Measurements from ENCODE around the gene PCDHGC5.

PCDHGC5 gene

GRCh38 chr5:141488591-141489561, at the start of gene PCDHGC5:
PCDHGC5 (plus strand) TSS chr5:141489081; CDS start chr5:141489241, 160 bp downstream.
- DNase-seq (ENCODE audit: low spot score) = peak; percentile 81

DNA sequence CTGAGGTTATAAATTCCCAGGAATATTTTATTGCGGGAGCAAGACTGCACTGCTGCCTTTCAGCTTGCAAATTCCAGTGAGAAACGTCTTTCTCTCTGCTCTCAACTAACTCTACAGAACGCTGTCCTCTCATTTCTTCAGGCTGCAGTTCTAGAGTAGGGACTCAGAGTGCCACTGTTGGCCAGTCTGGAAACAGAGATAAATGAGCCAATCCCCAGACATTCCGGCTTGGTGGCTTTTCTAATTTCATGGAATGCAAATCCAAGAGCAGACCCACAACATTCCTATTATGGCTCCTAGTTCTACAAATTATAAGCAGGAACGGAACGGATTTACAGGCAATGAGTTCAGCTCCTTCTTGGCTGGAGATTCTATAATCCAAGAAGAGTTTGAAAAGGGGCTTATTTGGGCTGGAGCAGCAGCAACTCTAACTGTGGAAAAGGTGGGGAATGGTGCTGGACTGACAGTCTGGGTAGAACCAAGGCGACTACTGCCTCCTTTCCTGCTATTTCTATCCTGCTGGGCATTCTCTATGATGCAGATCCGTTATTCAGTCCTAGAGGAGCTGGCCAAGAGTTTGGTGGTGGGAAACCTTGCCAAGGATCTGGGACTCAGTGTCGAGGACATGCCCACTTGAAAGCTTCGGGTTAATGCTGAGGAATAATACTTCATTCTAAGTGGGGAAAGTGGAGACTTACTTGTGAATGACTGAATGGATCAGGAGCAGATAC, 49.3 kb upstream of the PCDHGC5 start:
- DNase-seq (ENCODE audit: low spot score) = peak; percentile 3

DNA sequence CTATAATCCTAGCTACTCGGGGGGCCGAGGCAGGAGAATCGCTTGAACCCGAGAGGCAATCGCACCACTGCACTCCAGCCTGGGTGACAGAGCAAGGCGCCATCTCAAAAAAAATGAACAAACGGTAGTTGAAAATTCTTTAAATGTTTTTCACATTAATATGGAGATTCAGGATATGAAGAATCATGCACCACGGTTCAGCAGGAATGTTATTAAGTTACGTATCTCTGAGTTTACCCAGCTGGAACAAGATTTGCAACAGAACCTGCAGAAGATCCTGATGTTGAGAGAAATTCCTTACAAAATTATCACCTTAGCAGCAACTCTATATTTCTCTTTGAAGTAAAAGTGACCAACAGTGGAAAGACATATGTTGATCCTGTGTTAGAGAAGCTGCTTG, 48.5 kb upstream of the PCDHGC5 start:
- DNase-seq (ENCODE audit: low spot score) = peak; percentile 25

GRCh38 chr5:141441571-141442170, 47.2 kb upstream of the PCDHGC5 start:
- DNase-seq (ENCODE audit: low spot score) = no peak

GRCh38 chr5:141465351-141465750, 23.5 kb upstream of the PCDHGC5 start:
- DNase-seq (ENCODE audit: low spot score) = peak; percentile 33

- DNase-seq (ENCODE audit: low spot score) = peak; percentile 96
Observed at GRCh38 chr5:141475625-141476131, 13.2 kb upstream of the PCDHGC5 start, which contains the start of gene PCDHGC3. PCDHGC3 (plus strand) TSS chr5:141475966; CDS start chr5:141476117, 151 bp downstream.

DNA sequence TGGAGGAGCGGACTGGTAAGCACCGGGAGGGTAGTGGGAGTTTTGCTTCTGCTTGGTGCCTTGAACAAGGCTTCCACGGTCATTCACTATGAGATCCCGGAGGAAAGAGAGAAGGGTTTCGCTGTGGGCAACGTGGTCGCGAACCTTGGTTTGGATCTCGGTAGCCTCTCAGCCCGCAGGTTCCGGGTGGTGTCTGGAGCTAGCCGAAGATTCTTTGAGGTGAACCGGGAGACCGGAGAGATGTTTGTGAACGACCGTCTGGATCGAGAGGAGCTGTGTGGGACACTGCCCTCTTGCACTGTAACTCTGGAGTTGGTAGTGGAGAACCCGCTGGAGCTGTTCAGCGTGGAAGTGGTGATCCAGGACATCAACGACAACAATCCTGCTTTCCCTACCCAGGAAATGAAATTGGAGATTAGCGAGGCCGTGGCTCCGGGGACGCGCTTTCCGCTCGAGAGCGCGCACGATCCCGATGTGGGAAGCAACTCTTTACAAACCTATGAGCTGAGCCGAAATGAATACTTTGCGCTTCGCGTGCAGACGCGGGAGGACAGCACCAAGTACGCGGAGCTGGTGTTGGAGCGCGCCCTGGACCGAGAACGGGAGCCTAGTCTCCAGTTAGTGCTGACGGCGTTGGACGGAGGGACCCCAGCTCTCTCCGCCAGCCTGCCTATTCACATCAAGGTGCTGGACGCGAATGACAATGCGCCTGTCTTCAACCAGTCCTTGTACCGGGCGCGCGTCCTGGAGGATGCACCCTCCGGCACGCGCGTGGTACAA, 12.6 kb upstream of the PCDHGC5 start:
- DNase-seq (ENCODE audit: low spot score) = peak; percentile 76

DNA sequence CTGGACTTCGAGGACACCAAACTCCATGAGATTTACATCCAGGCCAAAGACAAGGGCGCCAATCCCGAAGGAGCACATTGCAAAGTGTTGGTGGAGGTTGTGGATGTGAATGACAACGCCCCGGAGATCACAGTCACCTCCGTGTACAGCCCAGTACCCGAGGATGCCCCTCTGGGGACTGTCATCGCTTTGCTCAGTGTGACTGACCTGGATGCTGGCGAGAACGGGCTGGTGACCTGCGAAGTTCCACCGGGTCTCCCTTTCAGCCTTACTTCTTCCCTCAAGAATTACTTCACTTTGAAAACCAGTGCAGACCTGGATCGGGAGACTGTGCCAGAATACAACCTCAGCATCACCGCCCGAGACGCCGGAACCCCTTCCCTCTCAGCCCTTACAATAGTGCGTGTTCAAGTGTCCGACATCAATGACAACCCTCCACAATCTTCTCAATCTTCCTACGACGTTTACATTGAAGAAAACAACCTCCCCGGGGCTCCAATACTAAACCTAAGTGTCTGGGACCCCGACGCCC, 11.8 kb upstream of the PCDHGC5 start:
- no peak for DNase-seq (ENCODE audit: low spot score)

GRCh38 chr5:141477815-141478214, 11.1 kb upstream of the PCDHGC5 start:
- no peak for DNase-seq (ENCODE audit: low spot score)

- peak; percentile 58 for DNase-seq (ENCODE audit: low spot score)
Observed at GRCh38 chr5:141478321-141478945, 10.4 kb upstream of the PCDHGC5 start.

GRCh38 chr5:141479776-141480175, 9.1 kb upstream of the PCDHGC5 start:
- DNase-seq (ENCODE audit: low spot score) = no peak

- no peak for DNase-seq (ENCODE audit: low spot score)
Observed at GRCh38 chr5:141483902-141484301, 5.0 kb upstream of the PCDHGC5 start.

GRCh38 chr5:141484310-141484640, 4.6 kb upstream of the PCDHGC5 start:
- no peak for DNase-seq (ENCODE audit: low spot score)

DNA sequence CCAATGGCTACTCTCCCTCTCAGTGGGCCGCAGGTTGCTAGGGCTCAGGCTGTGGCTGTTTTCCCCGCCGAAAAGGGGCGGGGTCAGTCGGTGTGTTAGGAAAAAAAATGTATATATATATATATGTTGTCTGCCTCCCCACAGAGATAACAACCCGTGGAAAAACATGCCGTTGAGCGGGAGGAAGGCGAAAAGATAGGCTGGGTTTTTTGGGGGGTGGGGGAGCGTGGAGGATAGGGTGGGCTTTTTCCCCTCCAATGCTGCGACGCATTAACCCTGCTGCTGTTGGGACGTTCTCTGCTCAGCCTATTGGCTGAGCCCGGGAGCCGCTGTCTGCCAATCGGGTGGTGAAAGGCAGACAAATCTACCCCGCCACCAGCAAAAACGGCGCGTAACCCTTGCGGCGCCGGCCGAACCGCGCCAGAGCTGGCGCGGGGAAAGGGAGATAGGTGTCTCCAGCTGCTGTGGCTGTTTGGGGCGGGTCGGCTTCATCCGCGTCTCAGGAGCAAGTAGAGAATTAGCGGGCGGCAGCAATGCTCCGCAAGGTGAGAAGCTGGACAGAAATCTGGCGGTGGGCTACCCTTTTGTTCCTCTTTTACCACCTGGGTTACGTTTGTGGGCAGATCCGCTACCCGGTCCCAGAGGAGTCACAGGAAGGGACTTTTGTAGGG, 4.1 kb upstream of the PCDHGC5 start, which contains the start of gene PCDHGC4:
Gene PCDHGC4 (plus strand): TSS at position 390 of the 671 bp plus-strand sequence. CDS start 144 bp downstream, at position 534.
- no peak for DNase-seq (ENCODE audit: low spot score)

GRCh38 chr5:141485321-141486055, 3.4 kb upstream of the PCDHGC5 start:
- DNase-seq (ENCODE audit: low spot score) = peak; percentile 48

- DNase-seq (ENCODE audit: low spot score) = no peak
Observed at GRCh38 chr5:141486091-141486490, 2.8 kb upstream of the PCDHGC5 start.

- DNase-seq (ENCODE audit: low spot score) = no peak
Observed at GRCh38 chr5:141487131-141487530, 1.8 kb upstream of the PCDHGC5 start.

DNA sequence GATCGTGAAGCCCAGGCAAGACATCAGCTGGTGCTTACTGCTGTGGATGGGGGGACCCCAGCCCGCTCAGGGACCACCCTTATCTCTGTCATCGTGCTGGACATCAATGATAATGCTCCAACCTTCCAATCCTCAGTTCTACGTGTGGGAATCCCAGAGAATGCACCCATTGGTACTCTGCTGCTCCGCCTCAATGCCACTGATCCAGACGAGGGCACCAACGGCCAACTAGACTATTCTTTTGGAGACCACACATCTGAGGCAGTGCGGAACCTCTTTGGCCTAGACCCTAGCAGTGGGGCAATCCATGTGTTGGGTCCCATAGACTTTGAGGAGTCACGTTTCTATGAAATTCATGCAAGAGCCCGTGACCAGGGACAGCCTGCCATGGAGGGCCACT, 960 bp downstream of the PCDHGC5 start:
- DNase-seq (ENCODE audit: low spot score) = no peak

DNA sequence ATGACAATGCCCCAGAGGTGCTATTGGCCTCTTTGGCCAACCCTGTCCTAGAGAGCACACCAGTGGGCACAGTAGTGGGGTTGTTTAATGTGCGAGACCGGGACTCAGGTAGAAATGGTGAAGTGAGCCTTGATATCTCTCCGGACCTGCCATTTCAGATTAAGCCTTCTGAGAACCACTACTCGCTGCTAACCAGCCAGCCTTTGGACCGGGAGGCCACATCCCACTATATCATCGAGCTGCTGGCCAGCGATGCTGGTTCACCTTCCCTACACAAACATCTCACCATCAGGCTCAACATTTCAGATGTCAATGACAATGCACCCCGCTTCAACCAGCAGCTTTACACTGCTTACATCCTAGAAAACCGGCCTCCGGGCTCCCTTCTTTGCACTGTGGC, 1.4 kb downstream of the PCDHGC5 start:
- no peak for DNase-seq (ENCODE audit: low spot score)

Measured in kidney tubule cell (primary cell).